Neural progenitor cell (in vitro differentiated cells): ENCODE results near the gene ITCH.

Experiments used
- EZH2 ChIP-seq: fragments of 200-600 bp; sonication (generic); IDR thresholded peaks from 2 replicates; pipeline ENCODE4 v1.6.1; 2017; ENCODE audit warnings: antibody characterized with exemption, mild to moderate bottlenecking, moderate library complexity
- EZH2phosphoT487 ChIP-seq: fragments of 200-600 bp; sonication (generic); IDR thresholded peaks from 2 replicates; pipeline ENCODE4 v1.6.1; 2017; ENCODE audit warnings: antibody characterized with exemption
- TF ChIP-seq, protein P1 (sequence below): fragments of 200-600 bp; sonication (generic); IDR thresholded peaks from 2 replicates; pipeline ENCODE4 v1.5.1; 2017; ENCODE audit warnings: antibody characterized with exemption, mild to moderate bottlenecking

DNA sequence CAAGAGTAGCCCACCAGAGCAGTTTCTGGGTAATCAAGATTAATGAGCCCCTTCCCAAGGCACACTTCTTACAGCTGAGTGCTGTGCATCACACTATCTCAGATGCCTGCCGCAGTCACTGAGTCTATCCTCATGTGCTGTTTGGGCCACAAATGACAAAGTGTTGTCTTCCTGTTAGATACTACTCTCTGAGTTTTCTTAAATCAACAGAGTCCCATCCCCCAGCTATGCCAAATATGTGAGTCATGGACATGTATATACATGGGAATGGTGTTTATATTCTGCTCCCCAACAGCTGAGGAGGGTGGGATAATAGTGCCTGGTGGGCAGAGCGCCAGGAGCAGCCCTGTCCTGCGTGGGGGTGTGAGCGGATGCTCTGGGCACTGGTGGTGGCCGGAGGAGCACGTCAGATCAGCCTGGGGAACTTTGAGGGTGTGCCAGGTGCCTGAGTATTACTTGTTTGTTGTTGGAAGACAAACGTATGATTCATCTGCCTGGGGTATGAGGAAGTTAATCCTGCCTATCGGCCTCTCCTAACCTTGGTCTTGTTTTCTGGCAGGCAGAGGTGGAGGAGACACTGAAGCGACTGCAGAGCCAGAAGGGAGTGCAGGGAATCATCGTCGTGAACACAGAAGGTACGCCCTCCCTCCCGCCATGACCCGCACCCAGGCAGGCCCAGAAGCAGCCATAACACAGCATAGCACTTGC lies 162.8 kb downstream of the ITCH start:
- TF ChIP-seq, protein P1, sequence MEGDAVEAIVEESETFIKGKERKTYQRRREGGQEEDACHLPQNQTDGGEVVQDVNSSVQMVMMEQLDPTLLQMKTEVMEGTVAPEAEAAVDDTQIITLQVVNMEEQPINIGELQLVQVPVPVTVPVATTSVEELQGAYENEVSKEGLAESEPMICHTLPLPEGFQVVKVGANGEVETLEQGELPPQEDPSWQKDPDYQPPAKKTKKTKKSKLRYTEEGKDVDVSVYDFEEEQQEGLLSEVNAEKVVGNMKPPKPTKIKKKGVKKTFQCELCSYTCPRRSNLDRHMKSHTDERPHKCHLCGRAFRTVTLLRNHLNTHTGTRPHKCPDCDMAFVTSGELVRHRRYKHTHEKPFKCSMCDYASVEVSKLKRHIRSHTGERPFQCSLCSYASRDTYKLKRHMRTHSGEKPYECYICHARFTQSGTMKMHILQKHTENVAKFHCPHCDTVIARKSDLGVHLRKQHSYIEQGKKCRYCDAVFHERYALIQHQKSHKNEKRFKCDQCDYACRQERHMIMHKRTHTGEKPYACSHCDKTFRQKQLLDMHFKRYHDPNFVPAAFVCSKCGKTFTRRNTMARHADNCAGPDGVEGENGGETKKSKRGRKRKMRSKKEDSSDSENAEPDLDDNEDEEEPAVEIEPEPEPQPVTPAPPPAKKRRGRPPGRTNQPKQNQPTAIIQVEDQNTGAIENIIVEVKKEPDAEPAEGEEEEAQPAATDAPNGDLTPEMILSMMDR = no peak
- no peak for TF ChIP-seq EZH2
- no peak for TF ChIP-seq EZH2phosphoT487
